ENCODE measurements around the gene P3H4.

Gene P3H4

DNA sequence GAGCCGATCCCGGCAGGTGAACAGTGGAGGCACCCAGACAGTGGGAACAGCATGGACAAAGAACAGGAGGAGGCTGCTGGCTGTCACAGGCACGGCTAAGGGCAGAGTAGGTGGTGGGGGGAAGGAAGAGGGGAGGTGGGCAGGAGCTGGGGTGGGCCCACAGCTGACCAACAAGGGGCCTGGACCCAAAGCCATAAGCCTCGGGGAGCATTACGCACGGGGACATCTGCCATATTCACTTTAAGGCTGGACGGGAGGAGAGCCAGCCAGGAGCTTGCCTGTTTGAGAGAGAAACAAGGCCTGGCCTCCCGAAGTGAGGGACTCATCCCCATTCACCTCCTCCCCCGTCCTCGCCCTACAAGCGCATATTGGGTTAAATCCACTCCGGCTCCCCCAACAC is 57.7 kb downstream of the P3H4 start (continued):
- TF ChIP-seq, protein P1, sequence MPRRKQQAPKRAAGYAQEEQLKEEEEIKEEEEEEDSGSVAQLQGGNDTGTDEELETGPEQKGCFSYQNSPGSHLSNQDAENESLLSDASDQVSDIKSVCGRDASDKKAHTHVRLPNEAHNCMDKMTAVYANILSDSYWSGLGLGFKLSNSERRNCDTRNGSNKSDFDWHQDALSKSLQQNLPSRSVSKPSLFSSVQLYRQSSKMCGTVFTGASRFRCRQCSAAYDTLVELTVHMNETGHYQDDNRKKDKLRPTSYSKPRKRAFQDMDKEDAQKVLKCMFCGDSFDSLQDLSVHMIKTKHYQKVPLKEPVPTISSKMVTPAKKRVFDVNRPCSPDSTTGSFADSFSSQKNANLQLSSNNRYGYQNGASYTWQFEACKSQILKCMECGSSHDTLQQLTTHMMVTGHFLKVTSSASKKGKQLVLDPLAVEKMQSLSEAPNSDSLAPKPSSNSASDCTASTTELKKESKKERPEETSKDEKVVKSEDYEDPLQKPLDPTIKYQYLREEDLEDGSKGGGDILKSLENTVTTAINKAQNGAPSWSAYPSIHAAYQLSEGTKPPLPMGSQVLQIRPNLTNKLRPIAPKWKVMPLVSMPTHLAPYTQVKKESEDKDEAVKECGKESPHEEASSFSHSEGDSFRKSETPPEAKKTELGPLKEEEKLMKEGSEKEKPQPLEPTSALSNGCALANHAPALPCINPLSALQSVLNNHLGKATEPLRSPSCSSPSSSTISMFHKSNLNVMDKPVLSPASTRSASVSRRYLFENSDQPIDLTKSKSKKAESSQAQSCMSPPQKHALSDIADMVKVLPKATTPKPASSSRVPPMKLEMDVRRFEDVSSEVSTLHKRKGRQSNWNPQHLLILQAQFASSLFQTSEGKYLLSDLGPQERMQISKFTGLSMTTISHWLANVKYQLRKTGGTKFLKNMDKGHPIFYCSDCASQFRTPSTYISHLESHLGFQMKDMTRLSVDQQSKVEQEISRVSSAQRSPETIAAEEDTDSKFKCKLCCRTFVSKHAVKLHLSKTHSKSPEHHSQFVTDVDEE (CRISPR knock-in tag; IDR thresholded peaks at IDR 0.05), result no peak
- TF ChIP-seq, protein P2, sequence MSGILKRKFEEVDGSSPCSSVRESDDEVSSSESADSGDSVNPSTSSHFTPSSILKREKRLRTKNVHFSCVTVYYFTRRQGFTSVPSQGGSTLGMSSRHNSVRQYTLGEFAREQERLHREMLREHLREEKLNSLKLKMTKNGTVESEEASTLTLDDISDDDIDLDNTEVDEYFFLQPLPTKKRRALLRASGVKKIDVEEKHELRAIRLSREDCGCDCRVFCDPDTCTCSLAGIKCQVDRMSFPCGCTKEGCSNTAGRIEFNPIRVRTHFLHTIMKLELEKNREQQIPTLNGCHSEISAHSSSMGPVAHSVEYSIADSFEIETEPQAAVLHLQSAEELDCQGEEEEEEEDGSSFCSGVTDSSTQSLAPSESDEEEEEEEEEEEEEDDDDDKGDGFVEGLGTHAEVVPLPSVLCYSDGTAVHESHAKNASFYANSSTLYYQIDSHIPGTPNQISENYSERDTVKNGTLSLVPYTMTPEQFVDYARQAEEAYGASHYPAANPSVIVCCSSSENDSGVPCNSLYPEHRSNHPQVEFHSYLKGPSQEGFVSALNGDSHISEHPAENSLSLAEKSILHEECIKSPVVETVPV (CRISPR knock-in tag; IDR thresholded peaks at IDR 0.05), result no peak
- no peak for TF ChIP-seq ZC3H10 (CRISPR knock-in tag; IDR thresholded peaks at IDR 0.05)
- no peak for TF ChIP-seq PPARA (CRISPR knock-in tag; IDR thresholded peaks at IDR 0.05; ENCODE audit: borderline replicate concordance)
- TF ChIP-seq CSDC2 (CRISPR knock-in tag; IDR thresholded peaks at IDR 0.05), result no peak

Data from SK-N-SH treated with all-trans-retinoic acid at 6 μM for 48 hours (cell line).